ENCODE results near the gene DNAJC5G.

The DNAJC5G gene

GRCh38 chr2:27278010-27278409, 2.8 kb downstream of the DNAJC5G start:
- TF ChIP-seq CTCF (IDR thresholded peaks at IDR 0.05; ENCODE audit: borderline replicate concordance, control extremely low read depth, extremely low read depth, insufficient read depth, missing control alignments), result no peak
- DNase-seq (ENCODE audit: low spot score), result no peak
- in situ Hi-C loops (cut with MboI; ENCODE audit: low sequenced_read_pairs, unreplicated experiment), result loop anchor here (25.0 kb wide), 1 partner anchor 316 kb away; the partner anchor contains the start of gene MAPRE3

- in situ Hi-C loops (cut with MboI; ENCODE audit: low sequenced_read_pairs, unreplicated experiment), result loop anchor here (10.0 to 25.0 kb wide), 2 partner anchors 176 to 319 kb away; partner anchors contain the start of gene MAPRE3
Measured at GRCh38 chr2:27280826-27281225, 5.6 kb downstream of the DNAJC5G start.

GRCh38 chr2:27281442-27281841, 6.2 kb downstream of the DNAJC5G start:
- no peak for DNase-seq (ENCODE audit: low spot score)
- in situ Hi-C loops (cut with MboI; ENCODE audit: low sequenced_read_pairs, unreplicated experiment), result loop anchor here (10.0 to 25.0 kb wide), 2 partner anchors 177 to 319 kb away; partner anchors contain the start of gene MAPRE3
- no peak for TF ChIP-seq CTCF (IDR thresholded peaks at IDR 0.05; ENCODE audit: borderline replicate concordance, control extremely low read depth, extremely low read depth, insufficient read depth, missing control alignments)

More at GRCh38 chr2:27280826-27281225, 5.6 kb downstream of the DNAJC5G start:
- TF ChIP-seq CTCF (IDR thresholded peaks at IDR 0.05; ENCODE audit: borderline replicate concordance, control extremely low read depth, extremely low read depth, insufficient read depth, missing control alignments), result no peak
- DNase-seq (ENCODE audit: low spot score), result no peak

- TF ChIP-seq CTCF (IDR thresholded peaks at IDR 0.05; ENCODE audit: borderline replicate concordance, control extremely low read depth, extremely low read depth, insufficient read depth, missing control alignments), result no peak
- in situ Hi-C loops (cut with MboI; ENCODE audit: low sequenced_read_pairs, unreplicated experiment), result loop anchor here (10.0 to 25.0 kb wide), 2 partner anchors 177 to 320 kb away; partner anchors contain the start of gene MAPRE3
- no peak for DNase-seq (ENCODE audit: low spot score)
Measured at GRCh38 chr2:27281855-27282559, 6.8 kb downstream of the DNAJC5G start, which contains the start of gene TRIM54. Gene TRIM54, plus strand, starts transcription at chr2:27282429. Its CDS starts 303 bp downstream, at chr2:27282732.

- no peak for TF ChIP-seq CTCF (IDR thresholded peaks at IDR 0.05; ENCODE audit: borderline replicate concordance, control extremely low read depth, extremely low read depth, insufficient read depth, missing control alignments)
- no peak for DNase-seq (ENCODE audit: low spot score)
- in situ Hi-C loops (cut with MboI; ENCODE audit: low sequenced_read_pairs, unreplicated experiment), result loop anchor here (10.0 to 25.0 kb wide), 2 partner anchors 178 to 321 kb away; partner anchors contain the start of gene MAPRE3
Measured at GRCh38 chr2:27282892-27283291, 7.7 kb downstream of the DNAJC5G start.

- no peak for TF ChIP-seq CTCF (IDR thresholded peaks at IDR 0.05; ENCODE audit: borderline replicate concordance, control extremely low read depth, extremely low read depth, insufficient read depth, missing control alignments)
- in situ Hi-C loops (cut with MboI; ENCODE audit: low sequenced_read_pairs, unreplicated experiment), result loop anchor here (10.0 to 25.0 kb wide), 2 partner anchors 180 to 323 kb away; partner anchors contain the start of gene MAPRE3
- no peak for DNase-seq (ENCODE audit: low spot score)
Measured at GRCh38 chr2:27284996-27285395, 9.8 kb downstream of the DNAJC5G start.

Data from GM13976 (cell line).